ENCODE measurements around the gene STAG1. TPM values are rescaled to one million over a fixed set of nuclear protein-coding genes. Genes with fewer than 3 reads are reported as not detected.

Gene STAG1
- total RNA-seq, 3 donors from 2014 or later, result 46.8 to 57.1 (median 50.4) TPM

- Histone ChIP-seq H3K4me1 (ENCODE audit: low read depth) (no peaks in the 10 kb centered on the region), H3K36me3 (ENCODE audit: low read depth) (no peaks in the 10 kb centered on the region), H3K4me3 (no peak overlapping the region), H3K9me3 (no peaks in the 10 kb centered on the region)
- DNase-seq, result no peak
- no peak for TF ChIP-seq CTCF (IDR thresholded peaks at IDR 0.05)
- ATAC-seq, result no peak
- intact Hi-C loops (cut with DNase I, micrococcal nuclease), result no loop called here
Observed at GRCh38 chr3:136351351-136351750, 400.8 kb downstream of the STAG1 start.

GRCh38 chr3:136350557-136350956, 401.6 kb downstream of the STAG1 start:
- DNase-seq (no peak), ATAC-seq (no peak)
- no peak for TF ChIP-seq CTCF (IDR thresholded peaks at IDR 0.05)
- H3K9me3 ChIP-seq, result no peaks in the 10 kb centered on the region
- H3K4me1 ChIP-seq (ENCODE audit: low read depth), result no peaks in the 10 kb centered on the region
- intact Hi-C loops (cut with DNase I, micrococcal nuclease), result no loop called here
- H3K36me3 ChIP-seq (ENCODE audit: low read depth), result no peaks in the 10 kb centered on the region
- no peak overlapping the region for H3K4me3 ChIP-seq

GRCh38 chr3:136350132-136350531, 402.0 kb downstream of the STAG1 start:
- intact Hi-C loops (cut with DNase I, micrococcal nuclease), result no loop called here
- Histone ChIP-seq H3K9me3 (no peaks in the 10 kb centered on the region), H3K4me3 (no peak overlapping the region), H3K36me3 (ENCODE audit: low read depth) (no peaks in the 10 kb centered on the region), H3K4me1 (ENCODE audit: low read depth) (no peaks in the 10 kb centered on the region)
- DNase-seq (no peak), ATAC-seq (no peak)
- TF ChIP-seq CTCF (IDR thresholded peaks at IDR 0.05), result no peak

GRCh38 chr3:136346486-136346885, 405.7 kb downstream of the STAG1 start:
- Histone ChIP-seq H3K4me1 (ENCODE audit: low read depth) (peaks cover 21% of the 10 kb centered on the region), H3K4me3 (no peak overlapping the region), H3K36me3 (ENCODE audit: low read depth) (no peaks in the 10 kb centered on the region), H3K9me3 (no peaks in the 10 kb centered on the region)
- DNase-seq, result no peak
- no peak for ATAC-seq
- no peak for TF ChIP-seq CTCF (IDR thresholded peaks at IDR 0.05)
- intact Hi-C loops (cut with DNase I, micrococcal nuclease), result no loop called here

- Histone ChIP-seq H3K4me1 (ENCODE audit: low read depth) (peaks cover 21% of the 10 kb centered on the region), H3K9me3 (no peaks in the 10 kb centered on the region), H3K4me3 (peak overlapping the region; percentile 6), H3K36me3 (ENCODE audit: low read depth) (no peaks in the 10 kb centered on the region)
- ATAC-seq (peak; percentile 96), DNase-seq (peak; percentile 88 to 93 (median 89))
- intact Hi-C loops (cut with DNase I, micrococcal nuclease), result no loop called here
- TF ChIP-seq CTCF (IDR thresholded peaks at IDR 0.05), result no peak
Observed at GRCh38 chr3:136343873-136344555, 408.2 kb downstream of the STAG1 start.
